Neural cell (in vitro differentiated cells): Measurements from ENCODE around the gene SSBP4. TPM values are rescaled to one million over a fixed set of nuclear protein-coding genes. Genes with fewer than 3 reads are reported as not detected.

Source experiments
- H2AFZ ChIP-seq: fragments of 200-600, 300-800 bp; sonication (generic), shearing (Covaris generic); 2 replicates; pipeline ENCODE4 v1.6.0; 2014; ENCODE audit warnings: low read depth, mild to moderate bottlenecking, antibody characterized with exemption, low read length, moderate library complexity
- H3F3A ChIP-seq: fragments of 200-600 bp; shearing (Covaris generic); 2 replicates; pipeline ENCODE4 v1.6.1; 2016; ENCODE audit warnings: mild to moderate bottlenecking, moderate library complexity, mixed read lengths, antibody characterized with exemption, low read length; ENCODE audit not compliant: insufficient read depth, poor library complexity, severe bottlenecking
- H3K27ac ChIP-seq: fragments of 200-600, 300-800 bp; sonication (generic), shearing (Covaris generic); 2 replicates; pipeline ENCODE4 v1.5.1; 2014; ENCODE audit warnings: mild to moderate bottlenecking, low read length, moderate library complexity
- H3K27me3 ChIP-seq: fragments of 300-800, 200-600 bp; sonication (generic), shearing (Covaris generic); 2 replicates; pipeline ENCODE4 v1.6.0; 2014; ENCODE audit warnings: mild to moderate bottlenecking, low read depth, low read length, moderate library complexity; ENCODE audit not compliant: insufficient read depth
- H3K36me3 ChIP-seq: fragments of 300-800, 200-600 bp; sonication (generic), shearing (Covaris generic); 2 replicates; pipeline ENCODE4 v1.5.1; 2014; ENCODE audit warnings: mild to moderate bottlenecking, antibody characterized with exemption, low read length, moderate library complexity; ENCODE audit not compliant: insufficient read depth
- H3K4me2 ChIP-seq: fragments of 300-800, 200-600 bp; sonication (generic), shearing (Covaris generic); 2 replicates; pipeline ENCODE4 v1.6.0; 2014; ENCODE audit warnings: mild to moderate bottlenecking, low read length
- H3K4me3 ChIP-seq: fragments of 300-800, 200-600 bp; sonication (generic), shearing (Covaris generic); 2 replicates; pipeline ENCODE4 v1.5.1; 2014; ENCODE audit warnings: mild to moderate bottlenecking, low read length, moderate library complexity
- H3K79me2 ChIP-seq: fragments of 200-600 bp; shearing (Covaris generic); replicated peaks from 2 replicates; pipeline ENCODE4 v1.6.0; 2014; ENCODE audit warnings: mild to moderate bottlenecking, low read length, moderate library complexity; ENCODE audit not compliant: insufficient read depth
- H3K9ac ChIP-seq: fragments of 300-800, 200-600 bp; sonication (generic), shearing (Covaris generic); 2 replicates; pipeline ENCODE4 v1.6.1; 2016; ENCODE audit warnings: mild to moderate bottlenecking, low read length, mixed read lengths
- H3K9me2 ChIP-seq: fragments of 200-600 bp; shearing (Covaris generic); 2 replicates; pipeline ENCODE4 v1.6.1; 2016; ENCODE audit warnings: mild to moderate bottlenecking, low read length, mixed read lengths; ENCODE audit not compliant: insufficient read depth
- H3K9me3 ChIP-seq: fragments of 200-600, 300-800 bp; sonication (generic), shearing (Covaris generic); 2 replicates; pipeline ENCODE4 v1.6.1; 2016; ENCODE audit warnings: mild to moderate bottlenecking, mixed run types, low read length, moderate library complexity, mixed read lengths
- H4K20me1 ChIP-seq: fragments of 200-600 bp; shearing (Covaris generic); 2 replicates; pipeline ENCODE4 v1.6.1; 2016; ENCODE audit warnings: mild to moderate bottlenecking, mixed run types; ENCODE audit not compliant: insufficient read depth
- CTCF ChIP-seq: fragments of 450-650 bp; IDR thresholded peaks from 2 replicates; pipeline ENCODE4 v1.5.1; 2014; ENCODE audit warnings: antibody characterized with exemption, mild to moderate bottlenecking, moderate library complexity; ENCODE audit not compliant: poor library complexity, severe bottlenecking
- EP300 ChIP-seq: fragments of 450-650 bp; conservative IDR thresholded peaks from 2 replicates; pipeline ENCODE4 v1.6.1; 2014; ENCODE audit warnings: antibody characterized with exemption, mild to moderate bottlenecking, moderate library complexity; ENCODE audit not compliant: poor library complexity, severe bottlenecking
- EZH2 ChIP-seq: fragments of 200-600, 300-800 bp; shearing (Covaris generic), sonication (generic); IDR thresholded peaks from 2 replicates; pipeline ENCODE4 v1.6.1; 2014; ENCODE audit warnings: antibody characterized with exemption, low read length, borderline replicate concordance, mild to moderate bottlenecking; ENCODE audit not compliant: insufficient read depth, poor library complexity, severe bottlenecking
- MXI1 ChIP-seq: fragments of 450-650 bp; conservative IDR thresholded peaks from 2 replicates; pipeline ENCODE4 v1.6.1; 2014; ENCODE audit warnings: antibody characterized with exemption, mild to moderate bottlenecking; ENCODE audit not compliant: poor library complexity, severe bottlenecking
- POLR2AphosphoS5 ChIP-seq: IDR thresholded peaks from 2 replicates; pipeline ENCODE4 v1.6.1; 2012
- RAD21 ChIP-seq: fragments of 450-650 bp; conservative IDR thresholded peaks from 2 replicates; pipeline ENCODE4 v1.6.1; 2014; ENCODE audit warnings: antibody characterized with exemption, mild to moderate bottlenecking, moderate library complexity
- SMC3 ChIP-seq: fragments of 450-650 bp; conservative IDR thresholded peaks from 2 replicates; pipeline ENCODE4 v1.6.1; 2014; ENCODE audit warnings: antibody characterized with exemption, mild to moderate bottlenecking, moderate library complexity; ENCODE audit not compliant: poor library complexity
- TAF1 ChIP-seq: IDR thresholded peaks from 2 replicates; pipeline ENCODE4 v1.6.1; 2012; ENCODE audit warnings: low read depth
- polyA plus RNA-seq: library from polyadenylated mRNA; depleted of rRNA; stranded (reverse); fragments of >200 nt; gene quantifications from 2 replicates; pipeline ENCODE4 v1.2.3, GENCODE V29; 2014
- TF ChIP-seq, protein P1 (sequence below): IDR thresholded peaks from 2 replicates; pipeline ENCODE4 v1.6.1; 2012; ENCODE audit warnings: borderline replicate concordance

Gene SSBP4
- polyA plus RNA-seq, 1 donor from 2014 or later: 166 TPM

GRCh38 chr19:18456974-18457373 is 37.8 kb downstream of the SSBP4 start:
- no peak overlapping the region for H3K27ac ChIP-seq
- H3K9me2 ChIP-seq: no peaks in the 10 kb centered on the region
- H3K4me3 ChIP-seq: no peak overlapping the region
- no peaks in the 10 kb centered on the region for H3F3A ChIP-seq
- H3K27me3 ChIP-seq: no peaks in the 10 kb centered on the region
- H3K4me2 ChIP-seq: no peak overlapping the region
- no peaks in the 10 kb centered on the region for H3K36me3 ChIP-seq
- H3K9me3 ChIP-seq: no peaks in the 10 kb centered on the region
- no peak for TF ChIP-seq RAD21
- no peaks in the 10 kb centered on the region for H4K20me1 ChIP-seq
- H3K9ac ChIP-seq: no peak overlapping the region
- H3K79me2 ChIP-seq: no peaks in the 10 kb centered on the region
- H2AFZ ChIP-seq: no peak overlapping the region

DNA sequence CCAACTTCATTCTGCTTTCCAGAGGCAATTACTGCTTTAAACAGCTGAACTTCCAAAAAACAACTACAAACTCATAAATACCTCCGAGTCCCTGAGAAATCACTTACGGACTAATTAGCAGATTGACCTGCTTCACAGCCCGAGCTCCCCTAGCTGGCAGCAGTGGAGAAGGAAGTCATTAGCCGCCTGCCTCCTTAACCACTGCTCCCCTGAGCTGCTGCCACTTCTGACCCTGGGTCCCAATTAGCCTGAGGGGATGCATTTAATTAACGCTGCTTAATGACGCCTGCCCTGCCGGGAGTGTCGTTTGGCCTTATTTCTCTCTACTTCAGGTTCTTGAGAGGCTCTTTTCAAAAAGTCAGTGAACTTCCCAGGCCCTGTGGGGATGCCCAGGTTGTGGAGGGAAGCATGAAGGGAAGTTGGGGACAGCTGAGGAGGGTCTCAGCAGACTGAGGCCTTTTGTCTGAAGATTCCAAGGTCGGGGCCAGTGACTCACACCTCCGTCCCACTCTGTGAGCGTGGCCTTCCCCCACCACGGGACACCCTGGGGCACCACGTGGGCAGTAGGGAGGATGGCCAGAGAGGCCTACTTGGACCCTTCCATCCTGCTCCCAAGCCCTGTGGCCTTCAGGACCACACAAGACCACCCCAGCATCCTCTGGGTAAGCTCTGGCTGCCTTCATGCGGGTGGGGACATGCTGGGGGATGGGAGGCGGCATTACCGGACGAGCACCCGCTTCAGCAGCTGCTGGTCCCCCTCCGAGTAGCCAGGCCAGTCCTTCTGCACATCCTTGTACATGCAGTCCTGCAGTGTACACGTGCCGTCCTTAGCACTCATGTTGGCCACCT is 38.5 kb downstream of the SSBP4 start:
- no peak overlapping the region for H3K4me3 ChIP-seq
- H4K20me1 ChIP-seq: no peaks in the 10 kb centered on the region
- no peak overlapping the region for H3K27ac ChIP-seq
- H2AFZ ChIP-seq: no peak overlapping the region
- no peak overlapping the region for H3K4me2 ChIP-seq
- H3K79me2 ChIP-seq: no peaks in the 10 kb centered on the region
- H3K9me2 ChIP-seq: no peaks in the 10 kb centered on the region
- H3K9ac ChIP-seq: no peak overlapping the region
- no peaks in the 10 kb centered on the region for H3K27me3 ChIP-seq
- H3K36me3 ChIP-seq: no peaks in the 10 kb centered on the region
- TF ChIP-seq TAF1 (no peak), EP300 (no peak)
- TF ChIP-seq, protein P1, sequence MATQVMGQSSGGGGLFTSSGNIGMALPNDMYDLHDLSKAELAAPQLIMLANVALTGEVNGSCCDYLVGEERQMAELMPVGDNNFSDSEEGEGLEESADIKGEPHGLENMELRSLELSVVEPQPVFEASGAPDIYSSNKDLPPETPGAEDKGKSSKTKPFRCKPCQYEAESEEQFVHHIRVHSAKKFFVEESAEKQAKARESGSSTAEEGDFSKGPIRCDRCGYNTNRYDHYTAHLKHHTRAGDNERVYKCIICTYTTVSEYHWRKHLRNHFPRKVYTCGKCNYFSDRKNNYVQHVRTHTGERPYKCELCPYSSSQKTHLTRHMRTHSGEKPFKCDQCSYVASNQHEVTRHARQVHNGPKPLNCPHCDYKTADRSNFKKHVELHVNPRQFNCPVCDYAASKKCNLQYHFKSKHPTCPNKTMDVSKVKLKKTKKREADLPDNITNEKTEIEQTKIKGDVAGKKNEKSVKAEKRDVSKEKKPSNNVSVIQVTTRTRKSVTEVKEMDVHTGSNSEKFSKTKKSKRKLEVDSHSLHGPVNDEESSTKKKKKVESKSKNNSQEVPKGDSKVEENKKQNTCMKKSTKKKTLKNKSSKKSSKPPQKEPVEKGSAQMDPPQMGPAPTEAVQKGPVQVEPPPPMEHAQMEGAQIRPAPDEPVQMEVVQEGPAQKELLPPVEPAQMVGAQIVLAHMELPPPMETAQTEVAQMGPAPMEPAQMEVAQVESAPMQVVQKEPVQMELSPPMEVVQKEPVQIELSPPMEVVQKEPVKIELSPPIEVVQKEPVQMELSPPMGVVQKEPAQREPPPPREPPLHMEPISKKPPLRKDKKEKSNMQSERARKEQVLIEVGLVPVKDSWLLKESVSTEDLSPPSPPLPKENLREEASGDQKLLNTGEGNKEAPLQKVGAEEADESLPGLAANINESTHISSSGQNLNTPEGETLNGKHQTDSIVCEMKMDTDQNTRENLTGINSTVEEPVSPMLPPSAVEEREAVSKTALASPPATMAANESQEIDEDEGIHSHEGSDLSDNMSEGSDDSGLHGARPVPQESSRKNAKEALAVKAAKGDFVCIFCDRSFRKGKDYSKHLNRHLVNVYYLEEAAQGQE: no peak
- no peaks in the 10 kb centered on the region for H3F3A ChIP-seq
- H3K9me3 ChIP-seq: no peaks in the 10 kb centered on the region

GRCh38 chr19:18460900-18461299 is 41.7 kb downstream of the SSBP4 start:
- Histone ChIP-seq H3K27ac (no peak overlapping the region), H4K20me1 (no peaks in the 10 kb centered on the region), H3K4me3 (no peak overlapping the region), H3K4me2 (no peak overlapping the region), H3K9ac (no peak overlapping the region), H3F3A (no peaks in the 10 kb centered on the region), H3K9me2 (no peaks in the 10 kb centered on the region), H3K9me3 (no peaks in the 10 kb centered on the region), H3K79me2 (no peaks in the 10 kb centered on the region), H3K36me3 (no peaks in the 10 kb centered on the region), H3K27me3 (no peaks in the 10 kb centered on the region), H2AFZ (no peak overlapping the region)
- no peak for TF ChIP-seq EZH2
- no peak for TF ChIP-seq POLR2AphosphoS5
- TF ChIP-seq RAD21: no peak
- TF ChIP-seq, protein P1: no peak
- TF ChIP-seq CTCF: no peak
- no peak for TF ChIP-seq EP300
- no peak for TF ChIP-seq TAF1
- TF ChIP-seq MXI1: no peak
- TF ChIP-seq SMC3: no peak
